IMR-90 (cell line): Measurements from ENCODE around the gene TNFSF9. TPM values are rescaled to one million over a fixed set of nuclear protein-coding genes. Genes with fewer than 3 reads are reported as not detected.

Experiments
- ATAC-seq: fragments of 200-7000 bp; cut with Tn5 transposase; 2 replicates; pipeline ENCODE4 v1.9.1; 2020; ENCODE audit warnings: low read depth, mild to moderate bottlenecking, moderate library complexity
- BruUV-seq: library from RNA; stranded (reverse); fragments of 400-500 nt; replicated peaks from 2 replicates; lab custom pipeline; 2021; lab: Mats Ljungman, UMichigan
- CTCF ChIA-PET: fragments of 300-600 bp; formaldehyde crosslinking; extraction: SDS; loops from one replicate; lab custom pipeline; 2021; ENCODE audit warnings: antibody characterized with exemption; lab: Yijun Ruan, JAX
- POLR2A ChIA-PET: fragments of 300-600 bp; sonication (Branson Sonifier 250); formaldehyde crosslinking; loops from one replicate; lab custom pipeline; 2022; ENCODE audit warnings: antibody characterized with exemption; ENCODE audit not compliant: unreplicated experiment; lab: Charles Lee
- DNase-seq: peaks from one replicate; pipeline ENCODE4 v3.0.0; 2013
- H2AFZ ChIP-seq: replicated peaks from 2 replicates; pipeline ENCODE3; 2013; ENCODE audit warnings: low read length, mild to moderate bottlenecking; ENCODE audit not compliant: poor library complexity
- H2AK5ac ChIP-seq: 2 replicates; pipeline ENCODE4 v1.6.1; 2013; ENCODE audit warnings: low read depth, low read length, inconsistent platforms
- H2AK9ac ChIP-seq: replicated peaks from 2 replicates; pipeline ENCODE3; 2013; ENCODE audit warnings: mild to moderate bottlenecking, low read depth, low read length, moderate library complexity; ENCODE audit not compliant: poor library complexity
- H2BK120ac ChIP-seq: 2 replicates; pipeline ENCODE4 v1.6.1; 2013; ENCODE audit warnings: low read depth, low read length, inconsistent platforms
- H2BK15ac ChIP-seq: 3 replicates; pipeline ENCODE4 v1.6.1; 2013; ENCODE audit warnings: low read depth, low read length, inconsistent platforms
- H2BK20ac ChIP-seq: 2 replicates; pipeline ENCODE4 v1.6.1; 2013; ENCODE audit warnings: low read depth, mild to moderate bottlenecking, inconsistent platforms, low read length, moderate library complexity
- H2BK5ac ChIP-seq: 2 replicates; pipeline ENCODE4 v1.6.1; 2013; ENCODE audit warnings: mild to moderate bottlenecking, low read depth, low read length, inconsistent platforms; ENCODE audit not compliant: poor library complexity, severe bottlenecking
- H3K14ac ChIP-seq: replicated peaks from 2 replicates; pipeline ENCODE4 v1.6.1; 2013; ENCODE audit warnings: low read depth, low read length, inconsistent platforms
- H3K18ac ChIP-seq: 2 replicates; pipeline ENCODE4 v1.6.1; 2013; ENCODE audit warnings: low read depth, low read length, control low read depth
- H3K23ac ChIP-seq: 2 replicates; pipeline ENCODE4 v1.6.1; 2013; ENCODE audit warnings: low read depth, low read length, inconsistent platforms
- H3K27ac ChIP-seq: 2 replicates; pipeline ENCODE4 v1.5.1; 2013; ENCODE audit warnings: mild to moderate bottlenecking, control low read depth, low read length; ENCODE audit not compliant: insufficient read depth
- H3K27me3 ChIP-seq: 2 replicates; pipeline ENCODE4 v1.6.1; 2013; ENCODE audit warnings: low read length; ENCODE audit not compliant: control insufficient read depth, insufficient read depth
- H3K36me3 ChIP-seq: 2 replicates; pipeline ENCODE4 v1.6.1; 2013; ENCODE audit warnings: low read length, mixed read lengths; ENCODE audit not compliant: control insufficient read depth, insufficient read depth
- H3K4ac ChIP-seq: 2 replicates; pipeline ENCODE4 v1.6.1; 2013; ENCODE audit warnings: low read depth, low read length, inconsistent platforms
- H3K4me1 ChIP-seq: 2 replicates; pipeline ENCODE4 v1.6.1; 2013; ENCODE audit warnings: low read length, mixed read lengths; ENCODE audit not compliant: control insufficient read depth, insufficient read depth
- H3K4me2 ChIP-seq: 2 replicates; pipeline ENCODE4 v1.6.1; 2013; ENCODE audit warnings: low read depth, mild to moderate bottlenecking, control low read depth, low read length, moderate library complexity
- H3K4me3 ChIP-seq: 2 replicates; pipeline ENCODE4 v1.5.1; 2013; ENCODE audit warnings: low read depth, mild to moderate bottlenecking, control low read depth, low read length, moderate library complexity; ENCODE audit not compliant: insufficient read depth
- H3K56ac ChIP-seq: 2 replicates; pipeline ENCODE4 v1.6.1; 2013; ENCODE audit warnings: low read length, inconsistent platforms; ENCODE audit not compliant: insufficient read depth; ENCODE audit errors: extremely low read depth
- H3K79me1 ChIP-seq, 2 experiments: 2 replicates each; pipeline ENCODE4 v1.6.1; 2013; ENCODE audit warnings: low read length in 2 of 2, inconsistent platforms in 1 of 2, low read depth in 1 of 2
- H3K9ac ChIP-seq: 2 replicates; pipeline ENCODE4 v1.6.1; 2013; ENCODE audit warnings: low read depth, low read length, control low read depth
- H3K9me1 ChIP-seq: 2 replicates; pipeline ENCODE4 v1.6.1; 2013; ENCODE audit warnings: low read length, inconsistent platforms; ENCODE audit not compliant: insufficient read depth
- H3K9me3 ChIP-seq: 2 replicates; pipeline ENCODE4 v1.6.1; 2013; ENCODE audit warnings: low read length; ENCODE audit not compliant: control insufficient read depth, insufficient read depth
- H4K20me1 ChIP-seq: 2 replicates; pipeline ENCODE4 v1.6.1; 2013; ENCODE audit warnings: low read length, inconsistent platforms; ENCODE audit not compliant: insufficient read depth
- H4K5ac ChIP-seq: 2 replicates; pipeline ENCODE4 v1.6.1; 2013; ENCODE audit warnings: mild to moderate bottlenecking, low read depth, low read length, control low read depth
- H4K8ac ChIP-seq, 2 experiments: 2 replicates each; pipeline ENCODE4 v1.6.1; 2013; ENCODE audit warnings: low read depth in 2 of 2, low read length in 2 of 2, control low read depth in 1 of 2, inconsistent platforms in 1 of 2
- H4K91ac ChIP-seq: 2 replicates; pipeline ENCODE4 v1.6.1; 2013; ENCODE audit warnings: low read depth, low read length, inconsistent platforms; ENCODE audit not compliant: insufficient read depth
- BHLHE40 ChIP-seq: fragments of 150-350 bp; IDR thresholded peaks from 2 replicates; pipeline ENCODE4 v1.6.1; 2016; ENCODE audit warnings: mild to moderate bottlenecking, low read depth, low read length
- CEBPB ChIP-seq: IDR thresholded peaks from 2 replicates; pipeline ENCODE4 v1.6.1; 2012; ENCODE audit warnings: low read depth, low read length, improper control_type of control experiment
- CTCF ChIP-seq: conservative IDR thresholded peaks from 2 replicates; pipeline ENCODE4 v1.5.1; 2012; ENCODE audit warnings: mild to moderate bottlenecking, low read depth, low read length, improper control_type of control experiment
- ELK1 ChIP-seq: fragments of 150-350 bp; IDR thresholded peaks from 2 replicates; pipeline ENCODE4 v1.6.1; 2016; ENCODE audit warnings: low read depth, mild to moderate bottlenecking, low read length, moderate library complexity, borderline replicate concordance
- FOS ChIP-seq: fragments of 150-350 bp; IDR thresholded peaks from 2 replicates; pipeline ENCODE4 v1.6.1; 2016; ENCODE audit warnings: low read depth, low read length
- MAFK ChIP-seq: IDR thresholded peaks from 2 replicates; pipeline ENCODE4 v1.6.1; 2012; ENCODE audit warnings: low read depth, low read length, improper control_type of control experiment
- MAZ ChIP-seq: IDR thresholded peaks from 2 replicates; pipeline ENCODE4 v1.6.1; 2012; ENCODE audit warnings: low read depth, mild to moderate bottlenecking, low read length, improper control_type of control experiment, moderate library complexity, borderline replicate concordance
- MXI1 ChIP-seq: IDR thresholded peaks from 2 replicates; pipeline ENCODE4 v1.6.1; 2012; ENCODE audit warnings: low read depth, mild to moderate bottlenecking, low read length, moderate library complexity, borderline replicate concordance
- POLR2A ChIP-seq: IDR thresholded peaks from 2 replicates; pipeline ENCODE4 v1.6.1; 2012; ENCODE audit warnings: mild to moderate bottlenecking, low read depth, low read length
- RAD21 ChIP-seq: IDR thresholded peaks from 2 replicates; pipeline ENCODE4 v1.6.1; 2012; ENCODE audit warnings: low read length, improper control_type of control experiment
- RCOR1 ChIP-seq: IDR thresholded peaks from 2 replicates; pipeline ENCODE4 v1.6.1; 2012; ENCODE audit warnings: mild to moderate bottlenecking, low read length, improper control_type of control experiment; ENCODE audit not compliant: insufficient replicate concordance
- RFX5 ChIP-seq: IDR thresholded peaks from 2 replicates; pipeline ENCODE4 v1.8.0; 2012; ENCODE audit warnings: low read depth, mild to moderate bottlenecking, low read length, moderate library complexity
- SMC3 ChIP-seq: fragments of 150-350 bp; IDR thresholded peaks from 2 replicates; pipeline ENCODE4 v1.6.1; 2016; ENCODE audit warnings: low read depth, mild to moderate bottlenecking, antibody characterized with exemption, low read length, moderate library complexity
- USF2 ChIP-seq: fragments of 150-350 bp; IDR thresholded peaks from 2 replicates; pipeline ENCODE4 v1.6.1; 2017; ENCODE audit warnings: mild to moderate bottlenecking, antibody characterized with exemption, low read length, low read depth
- WGBS, 2 experiments: methylation state at CpG; one replicate each; pipeline versions ENCODE4 v1.1.5 to v1.1.7; 2013; ENCODE audit warnings: missing lambda C conversion rate in 2 of 2; ENCODE audit not compliant: insufficient read length in 1 of 2; ENCODE audit errors: extremely low coverage in 2 of 2; 5-methylcytosine and 5-hydroxymethylcytosine counted together
- dilution Hi-C: fragments of 300-500 bp; cut with HindIII; formaldehyde crosslinking; loops from one replicate; pipeline ENCODE4 v1.14.3; 2018; ENCODE audit warnings: low sequenced_read_pairs; ENCODE audit not compliant: unreplicated experiment
- in situ Hi-C: fragments of 300-500 bp; cut with MboI; formaldehyde crosslinking; loops from 3 replicates; pipeline ENCODE4 v1.14.3; 2019; ENCODE audit warnings: low sequenced_read_pairs, inconsistent platforms, mixed read lengths
- intact Hi-C: fragments of 100-400 bp; cut with micrococcal nuclease; formaldehyde crosslinking; loops from 2 replicates; pipeline ENCODE4 v1.10.0; 2022
- polyA plus RNA-seq, 3 experiments: library from polyadenylated mRNA; depleted of rRNA; stranded (reverse); fragments of >200 nt; gene quantifications; 2 replicates each; pipeline ENCODE4 v1.2.3, GENCODE V29; 2012; ENCODE audit warnings: low replicate concordance in 1 of 3
- total RNA-seq: library from RNA; depleted of rRNA; stranded (reverse); fragments of >200 nt; gene quantifications from 2 replicates; pipeline ENCODE4 v1.2.3, GENCODE V29; 2012

TNFSF9 gene
- total and polyA plus RNA-seq, 2 of the 4 experiments (the other 2 are of a cell fraction): 0.10 TPM; not detected in 1

GRCh38 chr19:6516018-6516658 lies 14.7 kb upstream of the TNFSF9 start:
- no peak overlapping the region for H3K23ac ChIP-seq
- in situ Hi-C loops (loop anchor here (5.0 to 10.0 kb wide), 2 partner anchors 219 to 346 kb away; partner anchors contain the start of genes GPR108 and TRIP10), dilution Hi-C loops (no loop called here), intact Hi-C loops (loop anchor here (2.0 kb wide), 1 partner anchor 221 kb away; the partner anchor contains the start of gene GPR108)
- H3K4me3 ChIP-seq: peak overlapping the region; percentile 48
- H4K20me1 ChIP-seq: no peaks in the 10 kb centered on the region
- H3K4me2 ChIP-seq: peak overlapping the region; percentile 93
- no peak overlapping the region for H2BK5ac ChIP-seq
- no peak overlapping the region for H2AK5ac ChIP-seq
- ATAC-seq (peak; percentile 87), DNase-seq (peak; percentile 72)
- H3K9me3 ChIP-seq: no peaks in the 10 kb centered on the region
- H3K4ac ChIP-seq: no peak overlapping the region
- peak overlapping the region; percentile 71 for H2AK9ac ChIP-seq
- H3K4me1 ChIP-seq: no peaks in the 10 kb centered on the region
- CTCF ChIA-PET: interaction anchor here (0.6 to 1.6 kb wide), 4 partner anchors 65 to 348 kb away, joined by 3 to 5 read pairs (median 4); partner anchors contain the start of gene GPR108
- no peak overlapping the region for H4K8ac ChIP-seq
- no peak overlapping the region; the same call in 1 of the 2 replicates for H3K56ac ChIP-seq
- no peaks in the 10 kb centered on the region for H3K79me1 ChIP-seq
- 0 out of 2 replicates have a peak, but pooled peaks cover 2% of the 10 kb centered on the region for H3K9me1 ChIP-seq
- no peaks in the 10 kb centered on the region for H3K27me3 ChIP-seq
- no peak overlapping the region for H2BK120ac ChIP-seq
- no peaks in the 10 kb centered on the region for H3K36me3 ChIP-seq
- no peak overlapping the region for H2BK20ac ChIP-seq
- no peak overlapping the region for H3K18ac ChIP-seq
- H2AFZ ChIP-seq: peak overlapping the region; percentile 93
- H4K91ac ChIP-seq: no peak overlapping the region
- H2BK15ac ChIP-seq: no peak overlapping the region
- no peak overlapping the region for H4K5ac ChIP-seq
- peak overlapping the region; percentile 18; the same call in 1 of the 2 replicates for H3K9ac ChIP-seq
- WGBS, 2 experiments: 2% methylated on average over 17 of the region's 26 CpGs; no CpG with 5 or more reads in 1 of the 2 experiments
- BruUV-seq: no TSS peak
- POLR2A ChIA-PET: interaction anchor here (0.6 kb wide), 1 partner anchor 114 kb away, joined by 6 read pairs; no protein-coding TSS in a partner anchor
- no peak overlapping the region for H3K27ac ChIP-seq
- H3K14ac ChIP-seq: no peak overlapping the region
- TF ChIP-seq RAD21 (no peak), BHLHE40 (no peak), CTCF (no peak), RFX5 (no peak), CEBPB (no peak), ELK1 (no peak), SMC3 (no peak), MAZ (no peak; the same call in 1 of the 2 replicates), USF2 (no peak), MXI1 (no peak), POLR2A (no peak), RCOR1 (no peak), FOS (no peak), MAFK (no peak)
